Activated naive CD4-positive, alpha-beta T cell treated with anti-CD3 and anti-CD28 coated beads, Interleukin-2, amount 50 U/mL, for 24 hours (primary cell): Measurements from ENCODE around the gene RC3H2.
"Not testable (repeated sequence)": the region's sequence is repeated elsewhere in the genome, so short reads cannot be mapped to it uniquely, and the experiment has no call there.

Experiments used
- H3K27ac Mint-ChIP-seq: one replicate; pipeline ENCODE4 v1.8.0; 2021; ENCODE audit warnings: mild to moderate bottlenecking, mixed read lengths
- H3K27me3 Mint-ChIP-seq: one replicate; pipeline ENCODE4 v1.8.0; 2021; ENCODE audit warnings: mixed read lengths
- H3K36me3 Mint-ChIP-seq: one replicate; pipeline ENCODE4 v1.8.0; 2021; ENCODE audit warnings: mixed read lengths
- H3K4me1 Mint-ChIP-seq: one replicate; pipeline ENCODE4 v1.8.0; 2021; ENCODE audit warnings: mixed read lengths
- H3K4me3 Mint-ChIP-seq: one replicate; pipeline ENCODE4 v1.8.0; 2021; ENCODE audit warnings: mild to moderate bottlenecking, mixed read lengths
- H3K9me3 Mint-ChIP-seq: one replicate; pipeline ENCODE4 v1.8.0; 2021; ENCODE audit warnings: mixed read lengths

The RC3H2 gene

GRCh38 chr9:122838441-122838840, 66.7 kb downstream of the RC3H2 start:
- H3K4me1 Mint-ChIP-seq = peaks cover 31% of the 10 kb centered on the region
- H3K4me3 Mint-ChIP-seq, H3K9me3 Mint-ChIP-seq, H3K27ac Mint-ChIP-seq, H3K27me3 Mint-ChIP-seq, H3K36me3 Mint-ChIP-seq: not testable (repeated sequence)

GRCh38 chr9:122837266-122837850, 67.8 kb downstream of the RC3H2 start:
- Mint-ChIP-seq H3K27me3 (no peaks in the 10 kb centered on the region), H3K4me1 (peaks cover 24% of the 10 kb centered on the region), H3K9me3 (no peaks in the 10 kb centered on the region), H3K4me3 (no peak overlapping the region), H3K36me3 (no peaks in the 10 kb centered on the region), H3K27ac (no peak overlapping the region)

- H3K4me3 Mint-ChIP-seq = peak overlapping the region; percentile 75
- no peaks in the 10 kb centered on the region for H3K27me3 Mint-ChIP-seq
- peaks cover 24% of the 10 kb centered on the region for H3K4me1 Mint-ChIP-seq
- no peaks in the 10 kb centered on the region for H3K36me3 Mint-ChIP-seq
- H3K27ac Mint-ChIP-seq = peak overlapping the region; percentile 93
- H3K9me3 Mint-ChIP-seq = no peaks in the 10 kb centered on the region
These were observed 69.8 kb downstream of the RC3H2 start for GRCh38 chr9:122835313-122835731.

- no peaks in the 10 kb centered on the region for H3K36me3 Mint-ChIP-seq
- peak overlapping the region; percentile 52 for H3K27ac Mint-ChIP-seq
- peaks cover 31% of the 10 kb centered on the region for H3K4me1 Mint-ChIP-seq
- no peaks in the 10 kb centered on the region for H3K27me3 Mint-ChIP-seq
- no peak overlapping the region for H3K4me3 Mint-ChIP-seq
- no peaks in the 10 kb centered on the region for H3K9me3 Mint-ChIP-seq
These were observed 73.0 kb downstream of the RC3H2 start for GRCh38 chr9:122832194-122832593.

- not testable (repeated sequence) for H3K27me3 Mint-ChIP-seq, H3K9me3 Mint-ChIP-seq, H3K36me3 Mint-ChIP-seq
- Mint-ChIP-seq H3K27ac (peak overlapping the region; percentile 98), H3K4me3 (peak overlapping the region; percentile 100), H3K4me1 (peaks cover 40% of the 10 kb centered on the region)
These were observed 76.2 kb downstream of the RC3H2 start for GRCh38 chr9:122828965-122829284.

- H3K27me3 Mint-ChIP-seq = no peaks in the 10 kb centered on the region
- H3K27ac Mint-ChIP-seq = peak overlapping the region; percentile 98
- H3K9me3 Mint-ChIP-seq = no peaks in the 10 kb centered on the region
- H3K36me3 Mint-ChIP-seq = peaks cover 2% of the 10 kb centered on the region
- H3K4me1 Mint-ChIP-seq = peaks cover 48% of the 10 kb centered on the region
- H3K4me3 Mint-ChIP-seq = peak overlapping the region; percentile 100
These were observed 77.4 kb downstream of the RC3H2 start for GRCh38 chr9:122827761-122828093.

- no peak overlapping the region for H3K4me3 Mint-ChIP-seq
- no peaks in the 10 kb centered on the region for H3K27me3 Mint-ChIP-seq
- peaks cover 68% of the 10 kb centered on the region for H3K4me1 Mint-ChIP-seq
- H3K9me3 Mint-ChIP-seq = no peaks in the 10 kb centered on the region
- peak overlapping the region; percentile 2 for H3K27ac Mint-ChIP-seq
- H3K36me3 Mint-ChIP-seq = peaks cover 7% of the 10 kb centered on the region
These were observed 82.2 kb downstream of the RC3H2 start for GRCh38 chr9:122822938-122823337.

DNA sequence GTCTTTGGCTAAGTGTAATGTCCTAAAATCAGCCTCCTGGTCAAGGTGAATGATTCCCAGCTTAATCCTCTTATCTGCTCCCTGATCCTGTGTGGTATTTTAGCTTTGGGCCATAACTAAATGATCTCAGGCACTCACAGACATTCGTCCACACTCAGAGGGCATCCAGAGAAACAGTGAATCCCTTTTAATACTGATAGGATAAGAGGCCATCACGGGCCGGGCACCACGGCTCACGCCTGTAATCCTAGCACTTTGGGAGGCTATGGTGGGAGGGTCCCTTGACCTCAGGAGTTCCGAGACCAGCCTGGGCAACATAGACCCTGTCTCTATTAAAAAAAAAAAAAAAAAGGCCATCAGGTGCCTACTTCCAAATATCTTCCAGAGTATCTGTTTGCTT, 83.1 kb downstream of the RC3H2 start:
- no peaks in the 10 kb centered on the region for H3K27me3 Mint-ChIP-seq
- H3K4me1 Mint-ChIP-seq = peaks cover 64% of the 10 kb centered on the region
- H3K9me3 Mint-ChIP-seq = no peaks in the 10 kb centered on the region
- H3K27ac Mint-ChIP-seq = no peak overlapping the region
- H3K36me3 Mint-ChIP-seq = peaks cover 7% of the 10 kb centered on the region
- H3K4me3 Mint-ChIP-seq = no peak overlapping the region

- peaks cover 7% of the 10 kb centered on the region for H3K36me3 Mint-ChIP-seq
- peak overlapping the region; percentile 0 for H3K27ac Mint-ChIP-seq
- H3K4me3 Mint-ChIP-seq = no peak overlapping the region
These were observed 83.7 kb downstream of the RC3H2 start for GRCh38 chr9:122821278-122821943.

DNA sequence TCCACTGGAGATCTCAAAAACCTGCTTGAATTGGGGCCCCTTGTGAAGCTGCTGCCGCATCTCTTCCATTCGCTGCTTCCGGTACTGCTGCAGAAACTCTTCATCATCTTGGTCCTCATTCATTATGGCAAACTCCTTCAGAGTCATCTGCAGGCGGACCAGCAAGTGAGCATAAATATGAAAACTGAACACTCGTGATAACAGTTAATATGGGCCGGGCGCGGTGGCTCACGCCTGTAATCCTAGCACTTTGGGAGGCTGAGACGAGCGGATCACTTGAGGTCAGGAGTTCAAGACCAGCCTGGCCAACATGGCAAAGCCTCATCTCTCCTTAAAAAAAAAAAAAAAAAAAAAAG, 84.7 kb downstream of the RC3H2 start:
- Mint-ChIP-seq H3K27me3 (no peaks in the 10 kb centered on the region), H3K27ac (no peak overlapping the region), H3K9me3 (no peaks in the 10 kb centered on the region), H3K4me3 (no peak overlapping the region), H3K4me1 (peaks cover 62% of the 10 kb centered on the region), H3K36me3 (peaks cover 5% of the 10 kb centered on the region)

More at GRCh38 chr9:122821278-122821943, 83.7 kb downstream of the RC3H2 start:
- Mint-ChIP-seq H3K4me1 (peaks cover 62% of the 10 kb centered on the region), H3K27me3 (no peaks in the 10 kb centered on the region), H3K9me3 (no peaks in the 10 kb centered on the region)

- peaks cover 61% of the 10 kb centered on the region for H3K4me1 Mint-ChIP-seq
- H3K27ac Mint-ChIP-seq = peak overlapping the region; percentile 41
- H3K36me3 Mint-ChIP-seq = peaks cover 5% of the 10 kb centered on the region
- H3K27me3 Mint-ChIP-seq = no peaks in the 10 kb centered on the region
- H3K4me3 Mint-ChIP-seq = no peak overlapping the region
- H3K9me3 Mint-ChIP-seq = no peaks in the 10 kb centered on the region
These were observed 85.2 kb downstream of the RC3H2 start for GRCh38 chr9:122819791-122820489.

DNA sequence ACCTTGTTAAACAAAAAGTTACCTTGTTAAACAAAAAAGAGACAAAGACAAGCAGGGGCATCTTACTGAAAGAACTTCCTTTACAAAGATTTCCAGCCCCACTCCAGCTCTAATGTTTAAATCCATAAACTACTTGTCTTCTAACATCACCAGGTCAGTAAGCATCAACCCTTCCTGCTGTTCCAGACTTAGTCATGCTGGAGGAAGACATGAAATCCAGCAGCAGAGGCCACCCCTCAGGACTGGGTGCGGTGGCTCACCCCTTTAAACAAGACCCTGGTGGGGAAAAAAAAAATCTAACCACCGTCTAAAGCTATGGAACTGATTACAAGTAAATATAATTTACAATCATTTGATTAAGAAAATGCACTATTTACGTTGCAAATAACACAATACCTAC, 85.8 kb downstream of the RC3H2 start:
- Mint-ChIP-seq H3K4me1 (peaks cover 61% of the 10 kb centered on the region), H3K4me3 (no peak overlapping the region), H3K36me3 (peaks cover 5% of the 10 kb centered on the region), H3K27ac (peak overlapping the region; percentile 41), H3K27me3 (no peaks in the 10 kb centered on the region), H3K9me3 (no peaks in the 10 kb centered on the region)

DNA sequence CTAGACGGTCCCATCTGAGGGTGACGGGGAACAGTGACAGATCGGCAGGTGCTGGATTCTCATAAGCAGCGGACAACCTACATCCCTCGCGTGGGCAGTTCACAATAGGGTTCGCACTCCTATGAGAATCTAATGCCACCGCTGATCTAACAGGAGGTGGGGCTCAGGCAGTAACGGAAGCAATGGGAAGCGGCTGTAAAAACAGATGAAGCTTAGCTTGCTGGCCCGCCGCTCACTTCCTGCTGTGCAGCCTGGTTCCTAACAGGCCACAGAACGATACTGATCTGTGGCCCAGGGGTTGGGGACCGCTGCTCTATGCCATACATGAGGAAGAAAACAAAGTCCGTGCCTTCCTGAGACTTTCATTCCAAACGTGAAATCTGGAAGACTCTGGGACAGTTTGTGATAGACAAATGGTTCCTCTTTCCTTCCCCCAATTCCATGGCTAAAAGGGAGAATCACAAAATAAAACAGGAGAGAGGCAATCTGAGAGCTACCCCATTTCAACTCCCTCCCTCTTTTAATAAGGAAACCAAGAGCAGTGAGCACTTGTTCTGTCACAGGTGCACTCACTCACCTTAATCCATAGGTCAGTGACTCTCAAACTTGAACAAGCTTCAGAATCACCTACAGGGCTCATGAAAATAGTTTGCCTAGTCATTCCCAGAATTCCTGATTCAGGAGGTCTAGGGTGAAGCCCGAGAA, 88.8 kb downstream of the RC3H2 start:
- H3K27me3 Mint-ChIP-seq = no peaks in the 10 kb centered on the region
- peak overlapping the region; percentile 84 for H3K4me3 Mint-ChIP-seq
- no peaks in the 10 kb centered on the region for H3K9me3 Mint-ChIP-seq
- H3K4me1 Mint-ChIP-seq = peaks cover 41% of the 10 kb centered on the region
- peak overlapping the region; percentile 95 for H3K27ac Mint-ChIP-seq
- H3K36me3 Mint-ChIP-seq = peaks cover 3% of the 10 kb centered on the region

- Mint-ChIP-seq H3K27ac (peak overlapping the region; percentile 66), H3K9me3 (no peaks in the 10 kb centered on the region), H3K4me3 (peak overlapping the region; percentile 84), H3K36me3 (peaks cover 3% of the 10 kb centered on the region), H3K27me3 (no peaks in the 10 kb centered on the region), H3K4me1 (peaks cover 37% of the 10 kb centered on the region)
These were observed 89.6 kb downstream of the RC3H2 start for GRCh38 chr9:122815544-122815943.

GRCh38 chr9:122814545-122814944, 90.6 kb downstream of the RC3H2 start:
- peak overlapping the region; percentile 73 for H3K27ac Mint-ChIP-seq

GRCh38 chr9:122812736-122813135, 92.4 kb downstream of the RC3H2 start:
- Mint-ChIP-seq H3K9me3 (no peaks in the 10 kb centered on the region), H3K27ac (no peak overlapping the region), H3K36me3 (no peaks in the 10 kb centered on the region), H3K4me1 (peaks cover 32% of the 10 kb centered on the region), H3K27me3 (no peaks in the 10 kb centered on the region), H3K4me3 (no peak overlapping the region)

More at GRCh38 chr9:122814545-122814944, 90.6 kb downstream of the RC3H2 start:
- Mint-ChIP-seq H3K4me1 (peaks cover 27% of the 10 kb centered on the region), H3K9me3 (no peaks in the 10 kb centered on the region), H3K4me3 (peak overlapping the region; percentile 15), H3K27me3 (no peaks in the 10 kb centered on the region), H3K36me3 (no peaks in the 10 kb centered on the region)
